Hypothalamus (tissue), 51 donors: ENCODE measurements around the gene TSPYL4.

Experiments used
- DNase-seq, 51 donors: peaks; one replicate each; lab custom pipeline; 2025; lab: John Stamatoyannopoulos, UW

The TSPYL4 gene

GRCh38 chr6:116234689-116235088 is 19.2 kb downstream of the TSPYL4 start:
- no peak for DNase-seq

GRCh38 chr6:116229287-116229913 is 24.5 kb downstream of the TSPYL4 start:
- DNase-seq: peak; percentile 38 to 96 (median 87)

- no peak for DNase-seq
Observed at GRCh38 chr6:116223355-116223754, 30.5 kb downstream of the TSPYL4 start.

- DNase-seq: no peak
Observed at GRCh38 chr6:116221911-116222310, 32.0 kb downstream of the TSPYL4 start.

GRCh38 chr6:116221067-116221466 is 32.8 kb downstream of the TSPYL4 start:
- no peak for DNase-seq

- DNase-seq: no peak
Observed at GRCh38 chr6:116218866-116219265, 35.0 kb downstream of the TSPYL4 start.

- DNase-seq: peak in 1 of 51 donors; percentile 9
Observed at GRCh38 chr6:116218172-116218633, 35.7 kb downstream of the TSPYL4 start.

GRCh38 chr6:116217069-116217468 is 36.8 kb downstream of the TSPYL4 start:
- DNase-seq: peak in 1 of 51 donors; percentile 23

GRCh38 chr6:116215414-116215813 is 38.5 kb downstream of the TSPYL4 start:
- DNase-seq: no peak

GRCh38 chr6:116214681-116215080 is 39.2 kb downstream of the TSPYL4 start:
- DNase-seq: no peak

GRCh38 chr6:116210750-116211425 is 43.0 kb downstream of the TSPYL4 start:
- peak in 1 of 51 donors; percentile 51 for DNase-seq

- DNase-seq: no peak
Observed at GRCh38 chr6:116210316-116210715, 43.6 kb downstream of the TSPYL4 start.

- no peak for DNase-seq
Observed at GRCh38 chr6:116208056-116208785, 45.7 kb downstream of the TSPYL4 start.

GRCh38 chr6:116206231-116206903 is 47.5 kb downstream of the TSPYL4 start:
- DNase-seq: no peak

GRCh38 chr6:116205281-116205680 is 48.6 kb downstream of the TSPYL4 start:
- no peak for DNase-seq

- no peak for DNase-seq
Observed at GRCh38 chr6:116201538-116201937, 52.3 kb downstream of the TSPYL4 start.

- no peak for DNase-seq
Observed at GRCh38 chr6:116200619-116201249, 53.1 kb downstream of the TSPYL4 start.
